Suprapubic skin (tissue), 3 donors: Measurements from ENCODE around the gene C8G.

Source experiments
- EP300 ChIP-seq: sonication (generic); formaldehyde crosslinking; IDR thresholded peaks from one replicate; pipeline ENCODE4 v1.6.1; 2017; ENCODE audit warnings: antibody characterized with exemption
- POLR2A ChIP-seq, 2 donors: fragments of 450-650 bp; IDR thresholded peaks; one replicate each; pipeline ENCODE4 v1.6.1; 2017; ENCODE audit warnings: antibody characterized with exemption in 2 of 2, mild to moderate bottlenecking in 2 of 2, moderate library complexity in 2 of 2
- TF ChIP-seq, protein P1 (sequence below), 2 donors: fragments of 200-600 bp in 1 of 2; fragments of 450-650 bp in 1 of 2; sonication (generic) in 1 of 2; IDR thresholded peaks; one replicate each; pipeline ENCODE4 v1.5.1; 2016 to 2019; ENCODE audit warnings: antibody characterized with exemption in 2 of 2, mild to moderate bottlenecking in 1 of 2, moderate library complexity in 1 of 2

DNA sequence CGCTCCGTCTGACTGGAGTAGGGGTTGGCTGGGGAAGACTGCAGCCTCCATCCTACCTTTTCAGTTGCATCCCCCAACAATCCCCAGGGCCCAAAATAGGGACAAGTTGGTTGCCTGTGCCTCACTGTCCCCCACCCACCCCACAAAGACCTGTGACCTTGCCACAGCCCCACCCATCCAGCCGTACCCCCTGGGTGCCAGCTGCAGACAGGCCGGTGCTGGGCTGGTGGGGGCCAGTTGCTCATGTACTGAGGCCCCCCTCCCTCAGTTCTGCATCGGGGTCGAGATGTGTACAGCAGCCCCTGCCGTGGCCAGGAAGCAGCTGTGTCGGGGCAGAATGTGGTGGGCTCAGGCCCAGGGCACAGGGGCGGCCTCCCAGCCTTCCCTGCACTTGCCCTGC, 38.1 kb downstream of the C8G start:
- TF ChIP-seq POLR2A (IDR thresholded peaks at IDR 0.05) = no peak
- TF ChIP-seq, protein P1, sequence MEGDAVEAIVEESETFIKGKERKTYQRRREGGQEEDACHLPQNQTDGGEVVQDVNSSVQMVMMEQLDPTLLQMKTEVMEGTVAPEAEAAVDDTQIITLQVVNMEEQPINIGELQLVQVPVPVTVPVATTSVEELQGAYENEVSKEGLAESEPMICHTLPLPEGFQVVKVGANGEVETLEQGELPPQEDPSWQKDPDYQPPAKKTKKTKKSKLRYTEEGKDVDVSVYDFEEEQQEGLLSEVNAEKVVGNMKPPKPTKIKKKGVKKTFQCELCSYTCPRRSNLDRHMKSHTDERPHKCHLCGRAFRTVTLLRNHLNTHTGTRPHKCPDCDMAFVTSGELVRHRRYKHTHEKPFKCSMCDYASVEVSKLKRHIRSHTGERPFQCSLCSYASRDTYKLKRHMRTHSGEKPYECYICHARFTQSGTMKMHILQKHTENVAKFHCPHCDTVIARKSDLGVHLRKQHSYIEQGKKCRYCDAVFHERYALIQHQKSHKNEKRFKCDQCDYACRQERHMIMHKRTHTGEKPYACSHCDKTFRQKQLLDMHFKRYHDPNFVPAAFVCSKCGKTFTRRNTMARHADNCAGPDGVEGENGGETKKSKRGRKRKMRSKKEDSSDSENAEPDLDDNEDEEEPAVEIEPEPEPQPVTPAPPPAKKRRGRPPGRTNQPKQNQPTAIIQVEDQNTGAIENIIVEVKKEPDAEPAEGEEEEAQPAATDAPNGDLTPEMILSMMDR (IDR thresholded peaks at IDR 0.05) = no peak
- no peak for TF ChIP-seq EP300
